Ovary (tissue), 3 donors: ENCODE results near the gene VCP.

Experiments used
- EP300 ChIP-seq: sonication (generic); formaldehyde crosslinking; IDR thresholded peaks from one replicate; pipeline ENCODE4 v1.6.1; 2017; ENCODE audit warnings: antibody characterized with exemption
- POLR2A ChIP-seq: fragments of 450-650 bp; IDR thresholded peaks from one replicate; pipeline ENCODE4 v1.6.1; 2017; ENCODE audit warnings: antibody characterized with exemption, mild to moderate bottlenecking, moderate library complexity
- TF ChIP-seq, protein P1 (sequence below), 3 donors: fragments of 450-650 bp in 2 of 3; fragments of 200-600 bp in 1 of 3; IDR thresholded peaks; one replicate each; pipeline versions ENCODE4 v1.5.1 to v1.8.0; 2016 to 2022; ENCODE audit warnings: antibody characterized with exemption in 3 of 3, mild to moderate bottlenecking in 1 of 3
- donor health status: DM: no; HTN: no; CAD: no.

DNA sequence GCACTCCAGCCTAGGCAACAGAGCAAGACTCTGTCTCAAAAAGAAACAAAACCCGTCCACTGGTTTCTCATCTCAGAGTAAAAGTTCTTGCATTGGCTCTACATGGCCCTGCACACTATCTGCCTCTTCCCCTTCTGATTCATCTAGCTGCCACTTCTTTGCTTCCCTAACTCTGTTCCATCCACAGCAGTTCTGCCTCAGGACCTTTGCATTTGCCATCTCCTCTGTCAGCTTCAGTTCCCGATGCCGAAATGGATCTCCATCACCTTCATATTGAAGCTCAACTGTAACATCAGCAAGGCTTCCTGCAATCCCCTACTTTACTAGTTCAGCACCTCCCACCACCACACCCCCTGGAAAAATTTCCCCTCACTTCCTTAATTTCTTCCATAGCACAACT, 25.1 kb upstream of the VCP start:
- TF ChIP-seq, protein P1, sequence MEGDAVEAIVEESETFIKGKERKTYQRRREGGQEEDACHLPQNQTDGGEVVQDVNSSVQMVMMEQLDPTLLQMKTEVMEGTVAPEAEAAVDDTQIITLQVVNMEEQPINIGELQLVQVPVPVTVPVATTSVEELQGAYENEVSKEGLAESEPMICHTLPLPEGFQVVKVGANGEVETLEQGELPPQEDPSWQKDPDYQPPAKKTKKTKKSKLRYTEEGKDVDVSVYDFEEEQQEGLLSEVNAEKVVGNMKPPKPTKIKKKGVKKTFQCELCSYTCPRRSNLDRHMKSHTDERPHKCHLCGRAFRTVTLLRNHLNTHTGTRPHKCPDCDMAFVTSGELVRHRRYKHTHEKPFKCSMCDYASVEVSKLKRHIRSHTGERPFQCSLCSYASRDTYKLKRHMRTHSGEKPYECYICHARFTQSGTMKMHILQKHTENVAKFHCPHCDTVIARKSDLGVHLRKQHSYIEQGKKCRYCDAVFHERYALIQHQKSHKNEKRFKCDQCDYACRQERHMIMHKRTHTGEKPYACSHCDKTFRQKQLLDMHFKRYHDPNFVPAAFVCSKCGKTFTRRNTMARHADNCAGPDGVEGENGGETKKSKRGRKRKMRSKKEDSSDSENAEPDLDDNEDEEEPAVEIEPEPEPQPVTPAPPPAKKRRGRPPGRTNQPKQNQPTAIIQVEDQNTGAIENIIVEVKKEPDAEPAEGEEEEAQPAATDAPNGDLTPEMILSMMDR (IDR thresholded peaks at IDR 0.05): no peak
- no peak for TF ChIP-seq POLR2A
- TF ChIP-seq EP300: no peak
